HG02884 (cell line): ENCODE results near the gene DMRT1.

Source experiments
- ATAC-seq: cut with Tn5 transposase; IDR thresholded peaks from one replicate; pipeline ENCODE4 v1.9.1; 2021; ENCODE audit warnings: mild to moderate bottlenecking, moderate library complexity; ENCODE audit not compliant: unreplicated experiment

DMRT1 gene

DNA sequence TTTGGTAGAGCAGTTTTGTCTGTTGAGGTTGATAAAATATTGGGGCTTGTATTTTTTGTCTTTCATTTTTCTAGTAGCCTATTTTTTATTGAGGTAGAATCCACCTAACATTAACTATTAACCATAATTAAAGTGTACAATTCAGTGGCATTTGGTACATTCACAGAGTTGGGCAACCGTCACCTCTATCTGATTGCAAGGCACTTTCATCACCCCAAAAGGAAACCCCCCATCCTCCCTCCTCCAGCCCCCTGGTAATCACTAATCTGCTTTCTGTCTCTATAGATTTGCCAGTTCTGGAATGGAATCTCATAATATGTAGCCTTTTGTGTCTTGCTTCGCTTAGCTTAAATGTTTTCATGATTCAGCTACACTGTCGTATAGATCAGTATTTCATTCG lies 79.4 kb downstream of the DMRT1 start:
- no peak for ATAC-seq

DNA sequence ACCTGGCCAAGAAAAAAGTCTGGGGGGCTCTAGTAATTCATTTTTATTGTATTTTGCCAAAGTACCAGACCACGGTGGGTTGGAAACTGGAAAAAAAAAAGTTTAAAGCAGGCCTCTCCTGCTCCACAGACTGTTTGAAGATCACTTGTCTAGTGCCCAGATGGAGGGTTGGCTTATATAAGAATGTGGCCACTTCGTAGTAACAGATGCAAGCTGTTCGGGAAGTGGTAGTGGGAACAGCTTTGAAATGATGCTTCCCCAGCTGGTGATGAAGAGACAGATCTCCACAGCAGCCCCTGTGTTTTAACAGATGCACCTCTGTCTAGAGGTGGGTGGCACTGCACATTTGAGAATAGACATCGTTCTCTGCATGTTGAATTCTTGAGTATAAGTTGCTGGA lies 80.7 kb downstream of the DMRT1 start:
- ATAC-seq, result no peak

DNA sequence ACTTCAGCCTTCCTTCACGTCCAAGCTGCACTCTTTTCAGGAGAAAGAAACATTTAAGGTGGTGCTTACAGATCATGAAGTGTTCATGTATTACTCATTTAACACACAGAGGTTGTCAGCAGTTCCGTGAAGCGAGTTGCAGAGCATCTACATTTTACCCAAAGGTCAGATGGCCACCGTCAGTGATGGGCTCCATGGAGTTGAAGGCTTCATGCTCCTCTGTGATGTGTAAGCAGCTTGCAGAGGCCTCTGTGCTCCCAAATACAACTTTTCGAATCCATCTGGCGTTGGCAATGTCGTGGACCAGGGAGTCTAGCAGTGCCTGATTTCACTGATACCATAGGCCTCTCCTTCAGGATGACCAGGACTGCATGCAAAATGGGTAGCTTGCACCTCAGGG lies 81.2 kb downstream of the DMRT1 start:
- no peak for ATAC-seq

DNA sequence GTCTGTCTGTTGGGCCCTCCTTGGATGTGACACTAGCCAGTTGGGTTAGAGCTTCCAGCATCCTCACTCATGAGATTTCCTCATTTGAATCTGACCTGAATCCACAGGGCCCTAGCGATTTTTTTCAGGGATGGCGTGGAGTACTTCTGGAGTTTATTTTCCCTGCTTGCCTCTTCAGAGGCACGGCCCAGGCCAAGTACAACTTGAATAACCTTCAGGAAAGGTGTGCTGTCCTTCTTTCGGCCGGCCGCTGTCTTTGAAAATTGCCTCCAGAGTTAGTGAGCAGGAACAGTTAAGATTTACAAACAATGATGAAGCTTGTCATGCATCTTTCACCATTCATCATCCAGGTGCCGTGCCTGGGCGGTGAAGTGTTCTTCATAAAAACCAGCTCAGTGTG lies 85.5 kb downstream of the DMRT1 start:
- no peak for ATAC-seq

DNA sequence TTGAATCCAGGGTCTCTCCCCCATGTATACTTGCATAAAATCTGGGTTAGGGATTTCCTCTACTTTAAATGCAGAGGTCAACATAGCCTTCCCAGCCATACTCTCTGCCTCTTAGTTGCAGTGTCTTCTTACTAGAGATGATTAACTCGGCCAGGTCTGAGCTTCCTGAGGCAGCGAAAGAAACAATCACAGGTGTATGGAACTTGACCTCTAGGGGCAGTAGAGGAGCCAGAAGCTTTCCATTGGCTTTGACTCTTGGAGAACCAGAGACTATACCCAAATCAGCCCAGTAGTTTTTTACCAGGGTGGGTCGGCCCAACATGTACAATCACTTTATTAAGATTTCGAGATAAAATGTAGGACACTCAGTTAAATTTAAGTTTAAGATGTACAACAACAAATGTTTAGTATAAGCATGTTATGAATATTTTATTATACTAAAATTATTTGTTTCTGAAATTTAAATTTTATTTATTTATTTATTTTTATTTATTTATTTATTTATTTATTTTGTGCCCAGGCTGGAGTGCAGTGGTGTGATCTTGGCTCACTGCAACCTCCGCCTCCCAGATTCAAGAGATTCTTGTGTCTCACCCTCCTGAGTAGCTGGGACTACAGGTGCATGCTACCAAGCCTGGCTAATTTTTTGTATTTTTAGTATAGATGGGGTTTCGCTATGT lies 87.0 kb downstream of the DMRT1 start:
- no peak for ATAC-seq

DNA sequence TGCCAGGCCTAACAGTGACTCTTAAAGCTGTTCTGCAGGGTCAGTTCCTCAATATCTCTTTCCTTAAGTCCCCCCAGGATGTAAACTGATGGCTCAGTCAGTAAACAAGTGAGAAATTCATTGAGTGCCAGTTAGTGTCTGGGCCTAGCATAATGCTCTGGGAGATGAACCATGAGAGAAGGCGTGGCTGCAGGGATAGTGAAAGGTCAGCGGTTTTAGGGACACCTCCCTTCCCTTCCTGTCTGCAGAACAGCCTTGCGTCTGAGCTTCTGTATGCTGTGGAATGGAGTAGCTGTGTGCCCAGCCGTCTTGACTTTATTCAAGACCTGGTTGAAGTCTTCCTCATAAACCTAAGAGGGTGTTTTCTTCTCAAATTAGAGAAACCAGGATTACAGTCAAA lies 88.2 kb downstream of the DMRT1 start:
- no peak for ATAC-seq

DNA sequence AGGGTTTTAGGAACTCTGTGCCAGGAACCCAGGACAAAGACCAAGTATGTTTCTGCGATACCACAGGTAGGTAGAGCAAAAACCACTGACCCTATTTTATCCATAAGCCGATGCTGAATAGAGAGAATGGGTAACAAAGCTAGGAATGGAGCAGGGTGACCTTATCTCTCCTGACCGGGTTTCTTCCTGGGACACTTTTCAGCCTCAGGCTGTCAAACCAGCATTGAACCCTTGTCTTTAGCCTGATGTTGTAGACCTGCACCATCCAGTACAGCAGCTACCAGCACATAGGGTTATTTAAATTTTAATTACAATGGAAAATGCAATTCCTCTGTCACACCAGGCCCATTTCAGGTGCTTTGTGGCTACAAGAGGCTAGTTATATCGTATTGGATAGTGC lies 91.9 kb downstream of the DMRT1 start:
- no peak for ATAC-seq

DNA sequence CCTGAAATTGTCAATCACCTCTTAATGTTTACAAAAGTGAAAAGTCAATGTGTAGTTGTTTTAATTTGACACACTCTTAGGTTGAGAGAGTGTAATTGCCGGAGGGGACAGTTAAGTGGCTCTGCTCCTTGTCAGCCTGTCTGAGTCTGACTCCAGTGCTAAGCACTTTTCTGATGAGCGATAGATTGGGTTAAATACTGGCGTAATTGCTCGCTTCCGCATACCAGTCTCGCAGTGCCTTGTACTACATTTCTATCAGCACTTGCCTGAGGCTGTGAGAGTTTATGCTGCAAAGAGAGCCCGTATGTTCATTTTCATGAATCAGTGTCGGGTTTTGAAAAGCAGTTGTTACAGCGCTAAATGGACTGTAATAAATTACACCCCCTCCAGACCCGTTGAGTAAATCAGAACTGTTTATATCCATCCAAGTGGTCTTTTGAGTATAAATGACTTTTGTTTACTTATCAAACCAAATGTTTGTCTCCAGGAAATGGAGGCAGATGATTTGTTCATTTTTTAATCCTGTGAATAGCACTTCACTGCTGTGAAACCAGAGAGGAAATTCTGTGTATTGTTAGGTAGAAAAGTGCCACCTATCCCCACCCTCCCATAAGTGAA lies 94.0 kb downstream of the DMRT1 start:
- no peak for ATAC-seq

DNA sequence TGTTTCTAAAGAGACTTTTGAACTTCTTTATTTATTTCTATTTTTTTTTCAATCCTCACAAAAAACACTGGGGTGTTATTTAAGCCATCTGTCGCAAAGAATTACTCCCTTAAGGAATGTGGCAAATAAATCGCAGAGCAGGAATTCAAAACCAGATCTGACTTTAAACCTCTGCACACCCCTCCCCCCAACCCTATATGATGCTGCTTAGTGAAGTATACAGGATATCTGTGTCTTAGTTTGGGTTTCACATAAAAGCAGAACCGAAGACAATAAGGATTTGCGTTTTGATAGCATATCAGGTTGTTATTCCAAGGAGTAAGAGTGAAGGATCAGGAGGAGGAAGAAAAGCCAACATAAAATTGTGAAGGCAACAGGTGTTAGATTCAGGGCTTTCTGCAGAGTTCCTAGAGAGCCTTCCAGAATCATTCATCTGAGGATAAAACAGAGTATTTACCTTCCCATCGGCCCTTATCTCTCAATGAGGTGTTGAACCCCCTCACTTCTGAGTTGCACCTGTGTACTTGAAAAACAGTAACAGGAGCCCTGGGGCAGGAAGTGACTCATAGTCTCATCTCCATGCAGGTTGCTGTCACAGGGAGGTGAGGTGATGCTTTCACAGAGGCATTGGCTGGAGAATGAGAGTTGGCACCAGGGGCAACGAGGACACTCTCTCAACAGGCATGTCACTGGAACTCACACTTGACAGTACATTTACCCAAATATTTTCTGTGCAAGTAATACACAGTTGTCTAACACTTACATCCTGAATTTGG lies 101.5 kb downstream of the DMRT1 start:
- ATAC-seq, result no peak

DNA sequence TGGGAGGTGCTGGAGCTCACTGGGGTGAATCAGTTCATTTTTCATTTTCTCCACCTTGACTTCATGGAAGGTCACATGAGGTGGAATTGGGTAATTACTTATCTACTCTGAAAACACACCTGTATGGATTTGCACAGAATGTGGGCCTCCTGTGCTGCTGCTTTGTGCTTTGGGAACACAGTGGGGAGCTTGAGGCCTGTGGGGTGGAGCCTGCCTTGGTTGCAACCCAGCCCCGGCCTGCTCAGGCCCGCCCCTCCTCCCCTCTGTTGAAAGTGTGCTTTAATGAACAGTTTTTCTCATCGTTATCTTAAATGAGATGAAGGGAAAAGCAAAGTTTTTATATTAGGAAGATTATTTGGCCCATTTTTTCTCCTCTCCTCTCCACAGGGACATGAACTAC lies 106.5 kb downstream of the DMRT1 start:
- no peak for ATAC-seq

DNA sequence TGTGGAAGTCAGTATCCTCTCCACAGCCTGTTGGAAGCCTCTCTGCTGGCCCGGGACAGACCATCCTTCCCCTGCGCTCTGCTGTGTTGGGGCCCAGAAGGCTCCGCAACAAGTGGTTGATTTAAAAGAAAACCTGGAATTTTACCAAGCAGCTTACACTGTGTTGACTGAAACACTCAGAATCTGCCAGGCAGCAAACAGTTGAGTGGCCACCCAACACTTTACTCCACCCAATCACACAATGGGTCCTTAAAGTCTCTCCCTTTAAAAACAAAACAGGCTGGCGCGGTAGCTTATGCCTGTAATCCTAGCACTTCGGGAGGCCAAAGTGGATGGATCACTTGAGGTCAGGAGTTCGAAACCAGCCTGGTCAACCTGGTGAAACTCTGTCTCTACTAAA lies 107.0 kb downstream of the DMRT1 start:
- ATAC-seq, result no peak

DNA sequence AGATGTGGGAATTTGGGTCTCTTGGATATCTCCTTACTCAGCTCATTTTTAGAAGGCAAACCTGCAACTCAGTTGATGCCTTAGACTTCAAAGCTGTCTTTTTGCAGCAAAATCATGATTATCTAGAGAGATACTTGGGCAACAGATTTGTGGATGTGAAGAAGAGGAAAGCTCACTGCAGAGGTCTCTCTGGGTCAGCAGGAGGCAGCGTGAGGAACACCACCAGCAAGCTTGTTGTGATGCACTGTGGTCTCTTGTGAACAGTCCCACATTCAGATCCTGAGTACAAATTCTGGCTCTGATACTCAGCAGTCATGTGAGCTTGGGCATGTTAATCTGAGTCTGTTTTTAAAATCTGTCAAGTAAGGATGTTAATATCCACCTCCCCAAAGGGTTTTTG lies 108.6 kb downstream of the DMRT1 start:
- no peak for ATAC-seq

DNA sequence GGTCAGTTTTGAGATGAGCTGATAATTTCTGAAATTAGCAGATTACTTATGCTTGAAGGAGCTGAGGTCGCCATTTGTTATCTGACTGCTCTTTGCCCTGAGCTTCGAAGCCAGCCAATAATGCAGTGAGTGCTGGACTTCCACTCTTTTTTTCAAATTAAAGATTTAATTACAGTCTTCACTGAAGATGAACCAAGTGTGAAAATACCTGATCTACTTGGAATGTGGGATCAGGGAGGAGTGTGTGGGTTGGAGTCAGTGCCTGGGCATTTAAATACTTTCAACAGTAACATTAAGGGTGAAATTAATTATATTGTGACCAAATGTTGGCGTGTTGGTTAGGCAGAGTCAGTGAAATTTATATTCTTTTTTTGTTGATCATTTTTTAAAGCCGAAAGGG lies 111.0 kb downstream of the DMRT1 start:
- ATAC-seq, result no peak

DNA sequence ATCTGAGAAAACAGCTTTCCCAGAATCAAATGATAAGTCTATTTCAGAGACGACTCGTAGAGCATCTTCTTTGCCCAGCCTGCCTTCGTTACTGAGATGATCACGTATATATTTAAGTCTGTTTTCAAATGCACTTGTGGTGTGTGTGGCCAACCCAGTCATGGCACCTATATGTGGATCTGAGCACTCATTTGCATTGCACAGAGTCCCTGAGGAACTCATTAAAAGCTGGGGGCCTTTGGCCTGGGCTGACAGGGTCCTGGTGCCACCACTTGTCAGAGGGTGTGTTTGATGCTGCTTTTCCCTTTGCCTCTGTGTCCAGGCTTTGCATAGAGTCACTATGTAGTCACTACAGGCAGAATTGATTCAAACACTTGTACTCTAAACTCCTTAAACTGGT lies 117.6 kb downstream of the DMRT1 start:
- ATAC-seq, result no peak

DNA sequence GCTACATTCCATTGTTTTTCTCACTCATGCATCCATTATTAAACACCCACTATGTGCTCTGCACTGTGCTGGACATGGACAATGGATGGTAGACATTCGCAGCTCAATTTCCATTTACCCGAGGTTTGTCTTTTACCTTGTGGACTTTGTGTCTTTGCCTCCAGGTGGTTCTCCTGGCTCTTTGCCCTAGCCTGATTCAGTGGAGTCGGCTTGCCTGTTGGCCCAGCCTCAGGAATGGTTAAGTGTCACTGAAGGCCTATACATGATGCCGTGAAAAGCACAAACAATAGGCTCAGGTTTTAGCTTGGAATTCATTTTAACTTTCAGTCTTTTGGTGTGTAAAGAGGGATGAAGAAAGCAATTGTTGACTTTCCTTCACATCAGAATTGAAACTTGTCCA lies 118.4 kb downstream of the DMRT1 start:
- ATAC-seq, result no peak

DNA sequence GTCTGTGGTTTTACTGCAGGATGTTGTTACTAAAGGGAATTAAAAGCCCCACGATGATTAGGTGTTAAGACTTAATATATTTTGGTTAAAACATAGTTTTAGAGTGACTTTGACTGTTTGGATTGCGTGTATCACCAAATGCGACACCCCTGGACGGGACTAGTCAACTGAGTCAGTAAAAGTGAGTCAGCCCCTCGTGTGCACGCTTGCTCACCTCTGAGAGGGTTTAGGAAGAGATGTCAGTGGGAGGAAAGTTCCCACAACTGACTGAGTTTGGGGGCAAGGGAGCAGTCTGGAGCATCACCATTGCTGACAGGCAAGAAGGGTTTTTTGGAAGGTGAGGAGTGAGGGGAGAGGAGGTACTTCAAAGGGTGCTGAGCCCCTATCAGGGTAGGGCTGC lies 120.5 kb downstream of the DMRT1 start:
- ATAC-seq, result no peak

DNA sequence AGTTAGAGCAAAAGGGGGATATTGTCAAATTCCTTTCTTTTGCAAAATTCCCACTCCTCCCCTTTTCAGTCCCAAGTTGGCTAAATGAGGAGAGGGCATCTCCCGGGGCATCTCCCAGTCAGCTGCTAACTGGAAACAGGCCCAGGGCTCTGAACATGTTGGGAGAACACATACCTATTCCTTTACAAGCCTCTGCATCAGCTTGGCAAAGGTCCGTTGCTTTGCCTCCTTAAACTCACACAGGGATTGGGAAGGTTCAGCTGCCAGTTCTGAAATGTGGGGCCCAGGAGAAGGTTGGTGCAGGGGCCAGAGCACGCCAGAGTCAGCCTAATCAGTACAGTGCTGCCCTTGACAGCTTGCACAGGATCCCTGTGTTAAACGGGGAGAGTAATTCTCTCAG lies 124.0 kb downstream of the DMRT1 start:
- ATAC-seq, result no peak

DNA sequence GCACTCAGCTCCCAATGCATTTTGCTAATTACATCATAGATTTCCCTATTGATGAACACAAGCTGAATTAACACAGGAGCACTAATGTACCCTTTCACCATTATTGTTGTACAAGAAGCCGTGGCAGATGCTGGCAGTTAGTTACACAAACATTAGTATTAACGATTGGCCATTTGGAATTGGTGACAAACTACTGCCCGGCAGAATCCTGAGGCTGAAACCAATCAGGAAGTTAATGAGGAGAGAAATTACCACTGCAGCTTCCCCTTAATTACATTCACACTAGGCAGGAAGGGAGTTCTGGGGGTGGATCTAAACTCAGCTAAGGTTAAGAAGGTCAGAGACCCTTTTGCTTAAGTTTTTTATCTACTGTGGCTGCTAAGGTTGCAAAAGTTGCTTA lies 125.4 kb downstream of the DMRT1 start:
- ATAC-seq, result no peak

DNA sequence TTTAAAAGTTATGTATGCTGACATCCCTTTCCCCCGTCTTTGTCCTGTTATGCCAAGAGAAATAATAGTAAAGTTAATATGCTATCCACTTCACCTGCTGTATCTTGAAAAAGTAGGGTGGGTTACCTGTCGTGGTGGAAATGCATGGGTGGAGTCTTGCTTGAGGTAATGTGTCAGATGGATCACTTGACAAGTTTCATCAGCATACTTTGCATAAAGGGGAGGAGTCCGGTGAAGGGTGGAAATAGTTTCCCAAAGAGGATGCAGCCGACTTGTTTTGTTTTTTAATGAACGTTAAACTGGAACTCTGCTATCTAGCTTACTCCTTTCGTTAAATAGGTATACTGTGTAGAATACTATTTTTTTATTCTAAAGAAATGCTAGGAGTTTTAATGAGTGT lies 125.9 kb downstream of the DMRT1 start:
- ATAC-seq, result no peak

DNA sequence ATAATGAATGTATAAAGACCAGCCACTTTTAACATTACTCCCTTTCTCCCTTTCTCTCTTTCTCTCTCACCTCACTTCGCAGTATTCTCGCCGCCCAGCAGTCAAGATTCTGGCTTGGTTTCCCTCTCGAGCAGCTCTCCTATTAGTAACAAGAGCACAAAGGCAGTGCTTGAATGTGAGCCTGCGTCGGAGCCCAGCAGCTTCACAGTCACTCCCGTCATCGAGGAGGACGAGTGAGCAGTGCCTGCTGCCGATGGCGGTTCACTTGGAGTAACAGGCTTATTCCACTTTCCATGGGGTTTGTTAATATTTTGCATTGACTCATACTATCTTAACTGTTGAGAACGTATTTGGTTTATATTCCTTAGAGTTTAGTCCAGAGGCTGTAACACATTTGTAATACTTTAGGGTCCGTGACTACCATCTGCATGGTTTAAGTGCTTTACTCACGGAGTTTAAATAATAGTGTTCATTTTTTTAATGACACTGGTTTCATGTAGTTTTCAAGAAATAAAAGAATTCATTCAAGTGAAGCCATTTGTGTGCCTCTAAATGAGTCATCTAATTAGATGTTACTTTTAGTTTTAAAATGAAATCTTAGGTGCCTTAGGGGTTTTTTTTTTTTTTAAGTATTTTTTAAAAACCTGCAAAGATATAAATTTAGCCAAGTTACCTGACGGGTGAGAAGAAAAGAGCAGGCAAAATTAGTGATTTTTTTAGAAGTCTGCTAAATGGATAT lies 126.6 kb downstream of the DMRT1 start:
- no peak for ATAC-seq

DNA sequence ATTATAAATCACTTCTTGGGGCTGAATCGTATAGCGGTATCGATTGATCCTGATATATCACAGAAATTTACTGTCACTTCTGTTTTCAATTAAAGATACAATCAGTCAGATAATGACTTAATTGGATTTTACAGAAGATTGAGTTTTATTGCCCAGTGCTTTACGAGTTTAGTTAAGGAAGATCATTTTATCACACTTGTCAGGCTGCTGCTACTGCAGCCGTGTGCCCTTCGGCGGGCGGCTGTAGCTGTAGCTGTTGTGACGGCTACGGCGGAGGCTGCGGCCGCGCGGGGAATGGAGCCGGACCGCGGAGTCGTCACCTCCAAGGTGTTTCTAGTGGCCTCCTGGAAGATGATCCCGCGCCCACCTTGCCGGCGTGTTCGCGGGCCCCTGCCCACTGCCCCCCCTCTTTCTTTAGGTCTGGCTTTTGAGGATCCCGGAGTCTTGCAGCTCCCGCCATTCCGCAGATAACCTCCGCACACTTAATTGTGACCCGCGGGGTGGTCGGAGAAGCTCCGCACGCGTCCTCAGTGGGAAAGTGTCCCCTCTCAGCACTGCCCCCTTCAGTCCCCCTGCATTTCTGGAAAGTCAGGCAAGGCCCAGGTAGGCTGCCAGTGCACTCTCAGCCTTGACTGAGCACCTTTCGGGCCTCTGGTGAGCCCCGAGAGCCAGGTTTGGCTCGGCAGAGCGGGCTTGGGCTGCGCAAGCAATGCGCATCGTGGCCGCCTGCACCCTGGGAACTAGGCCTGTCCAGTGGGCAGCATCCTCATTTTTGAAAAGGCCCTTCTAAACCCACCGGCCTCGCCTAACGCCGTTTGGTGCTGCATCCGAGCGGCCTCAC lies 128.0 kb downstream of the DMRT1 start:
- ATAC-seq, result no peak
